Osteoblast (primary cell): ENCODE data around the gene DRD1. TPM values are rescaled to one million over a fixed set of nuclear protein-coding genes. Genes with fewer than 3 reads are reported as not detected.
"Not testable (repeated sequence)": the region's sequence is repeated elsewhere in the genome, so short reads cannot be mapped to it uniquely, and the experiment has no call there.

ENCODE experiments used
- DNase-seq: peaks from one replicate; pipeline ENCODE4 v3.0.0; 2011; ENCODE audit warnings: low spot score, mixed read lengths; ENCODE audit not compliant: insufficient read length; ENCODE audit errors: missing footprints
- H2AFZ ChIP-seq: 2 replicates; pipeline ENCODE4 v1.6.0; 2011; ENCODE audit warnings: mild to moderate bottlenecking, low read length
- H3K27ac ChIP-seq: 2 replicates; pipeline ENCODE4 v1.5.1; 2011; ENCODE audit warnings: mild to moderate bottlenecking, low read depth, low read length, moderate library complexity
- H3K27me3 ChIP-seq: 2 replicates; pipeline ENCODE4 v1.6.0; 2012; ENCODE audit warnings: mild to moderate bottlenecking, control low read depth, inconsistent platforms, low read length, moderate library complexity; ENCODE audit not compliant: insufficient read depth
- H3K36me3 ChIP-seq: 2 replicates; pipeline ENCODE4 v1.5.1; 2011; ENCODE audit warnings: mild to moderate bottlenecking, low read length, control low read depth, moderate library complexity; ENCODE audit not compliant: insufficient read depth
- H3K4me1 ChIP-seq: 2 replicates; pipeline ENCODE4 v1.5.1; 2011; ENCODE audit warnings: mild to moderate bottlenecking, low read length, control low read depth, moderate library complexity; ENCODE audit not compliant: insufficient read depth
- H3K4me2 ChIP-seq: 2 replicates; pipeline ENCODE4 v1.6.0; 2011; ENCODE audit warnings: mild to moderate bottlenecking, low read length; ENCODE audit not compliant: insufficient read depth
- H3K4me3 ChIP-seq: fragments of 200-600 bp; sonication (generic); 3 replicates; pipeline ENCODE4 v1.5.1; 2012; ENCODE audit warnings: mild to moderate bottlenecking, low read length, inconsistent platforms; ENCODE audit not compliant: insufficient read depth
- H3K79me2 ChIP-seq: 2 replicates; pipeline ENCODE4 v1.6.0; 2012; ENCODE audit warnings: mild to moderate bottlenecking, low read length, control low read depth, inconsistent platforms; ENCODE audit not compliant: insufficient read depth
- H3K9me3 ChIP-seq: 2 replicates; pipeline ENCODE4 v1.5.1; 2011; ENCODE audit warnings: low read depth, low read length, control low read depth
- H4K20me1 ChIP-seq: 2 replicates; pipeline ENCODE4 v1.6.0; 2012; ENCODE audit warnings: mild to moderate bottlenecking, low read length, control low read depth; ENCODE audit not compliant: insufficient read depth
- CTCF ChIP-seq: IDR thresholded peaks from 2 replicates; pipeline ENCODE4 v1.5.1; 2011; ENCODE audit warnings: mild to moderate bottlenecking, low read depth, low read length, moderate library complexity; ENCODE audit errors: extremely low read depth
- total RNA-seq: library from RNA; depleted of rRNA; stranded (reverse); fragments of >200 nt; gene quantifications from 2 replicates; pipeline ENCODE4 v1.2.3, GENCODE V29; 2012

Gene DRD1
- total RNA-seq, 1 donor = under 0.01 TPM

- Histone ChIP-seq H3K36me3 (no peaks in the 10 kb centered on the region), H3K4me2 (no peak overlapping the region), H3K4me3 (no peak overlapping the region), H3K79me2 (no peaks in the 10 kb centered on the region), H3K27ac (no peak overlapping the region), H3K9me3 (no peaks in the 10 kb centered on the region), H3K27me3 (no peaks in the 10 kb centered on the region), H2AFZ (no peak overlapping the region), H4K20me1 (no peaks in the 10 kb centered on the region), H3K4me1 (no peaks in the 10 kb centered on the region)
- TF ChIP-seq CTCF = no peak
- DNase-seq = no peak
Measured at GRCh38 chr5:175434800-175435199, 9.2 kb downstream of the DRD1 start.

GRCh38 chr5:175427762-175428161, 16.2 kb downstream of the DRD1 start:
- Histone ChIP-seq H4K20me1 (no peaks in the 10 kb centered on the region), H2AFZ (no peak overlapping the region), H3K79me2 (no peaks in the 10 kb centered on the region), H3K4me2 (no peak overlapping the region), H3K27me3 (no peaks in the 10 kb centered on the region), H3K27ac (no peak overlapping the region), H3K4me1 (no peaks in the 10 kb centered on the region), H3K9me3 (no peaks in the 10 kb centered on the region), H3K4me3 (no peak overlapping the region), H3K36me3 (no peaks in the 10 kb centered on the region)
- no peak for TF ChIP-seq CTCF
- no peak for DNase-seq

- not testable (repeated sequence) for H3K4me1 ChIP-seq, H3K27me3 ChIP-seq, H3K27ac ChIP-seq, H4K20me1 ChIP-seq, H2AFZ ChIP-seq, H3K36me3 ChIP-seq, H3K79me2 ChIP-seq, H3K4me3 ChIP-seq, H3K4me2 ChIP-seq, DNase-seq, H3K9me3 ChIP-seq
Measured at GRCh38 chr5:175424594-175424993, 19.4 kb downstream of the DRD1 start.

- no peak overlapping the region for H2AFZ ChIP-seq
- no peak overlapping the region for H3K4me2 ChIP-seq
- no peaks in the 10 kb centered on the region for H3K27me3 ChIP-seq
- H3K9me3 ChIP-seq = no peaks in the 10 kb centered on the region
- no peaks in the 10 kb centered on the region for H3K36me3 ChIP-seq
- H4K20me1 ChIP-seq = no peaks in the 10 kb centered on the region
- no peak overlapping the region for H3K27ac ChIP-seq
- no peak for DNase-seq
- no peak overlapping the region for H3K4me3 ChIP-seq
- TF ChIP-seq CTCF = no peak
- no peaks in the 10 kb centered on the region for H3K79me2 ChIP-seq
- no peaks in the 10 kb centered on the region for H3K4me1 ChIP-seq
Measured at GRCh38 chr5:175422058-175422457, 21.9 kb downstream of the DRD1 start.
